ENCODE measurements around the gene PLK1.

Gene PLK1

GRCh38 chr16:23739516-23739915 is 60.8 kb downstream of the PLK1 start:
- TF ChIP-seq CTCF (IDR thresholded peaks at IDR 0.05; ENCODE audit: insufficient read depth, low read depth, low read length, missing control alignments): no peak
- no peak overlapping the region for H3K4me3 ChIP-seq (ENCODE audit: low read depth, low read length)
- DNase-seq (ENCODE audit: low read depth): no peak

Data from GM12865 (cell line).